IPS-18c (cell line): Measurements from ENCODE around the gene UFSP1.

Experiments used
- H3K4me3 ChIP-seq: 2 replicates; pipeline ENCODE4 v1.7.0; 2013; ENCODE audit warnings: low read depth, mild to moderate bottlenecking, low read length, moderate library complexity; ENCODE audit not compliant: insufficient read depth
- H3K9me3 ChIP-seq: one replicate; pipeline ENCODE4 v1.6.1; 2013; ENCODE audit warnings: mild to moderate bottlenecking, low read length, moderate library complexity; ENCODE audit not compliant: control insufficient read depth, insufficient read depth

Gene UFSP1

GRCh38 chr7:100847360-100847759 lies 42.2 kb downstream of the UFSP1 start:
- no peaks in the 10 kb centered on the region for H3K9me3 ChIP-seq
- no peak overlapping the region for H3K4me3 ChIP-seq

DNA sequence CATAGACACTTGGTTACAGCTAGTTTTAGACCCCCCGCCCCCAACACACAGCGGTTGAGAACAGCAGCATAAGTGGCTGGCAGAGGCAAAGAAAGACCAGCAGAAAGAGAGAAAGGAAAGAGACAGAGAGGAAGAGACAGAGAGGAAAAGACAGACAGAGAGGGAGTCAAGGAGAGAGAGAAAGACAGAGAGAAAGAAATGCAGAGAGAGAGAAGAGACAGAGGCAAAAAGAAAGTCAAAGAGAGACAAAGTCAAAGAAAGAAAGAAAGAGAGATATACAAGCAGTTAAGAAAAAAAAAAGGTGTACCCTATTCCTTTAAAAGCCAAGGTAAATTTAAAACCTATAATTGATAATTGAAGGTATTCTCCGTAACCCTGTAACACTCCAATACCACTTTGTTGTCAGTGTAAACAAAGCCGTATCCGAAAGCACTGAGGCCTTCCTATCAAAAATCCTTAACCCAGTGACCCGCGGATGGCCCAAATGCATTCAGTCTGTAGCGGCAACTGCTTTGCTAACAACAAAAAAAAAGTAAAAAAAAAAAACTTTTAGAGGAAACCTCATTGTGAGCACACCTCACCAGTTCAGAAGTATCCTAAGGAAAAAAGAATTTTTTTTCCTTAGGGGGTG lies 48.9 kb downstream of the UFSP1 start:
- no peaks in the 10 kb centered on the region for H3K9me3 ChIP-seq
- no peak overlapping the region for H3K4me3 ChIP-seq

GRCh38 chr7:100839361-100839760 lies 50.2 kb downstream of the UFSP1 start:
- H3K9me3 ChIP-seq, result no peaks in the 10 kb centered on the region
- no peak overlapping the region for H3K4me3 ChIP-seq
